ENCODE measurements around the gene F2R. TPM values are rescaled to one million over a fixed set of nuclear protein-coding genes. Genes with fewer than 3 reads are reported as not detected.

The F2R gene
- total RNA-seq, 4 donors from 2014 or later, result 5.8 to 11.3 (median 9.5) TPM

DNA sequence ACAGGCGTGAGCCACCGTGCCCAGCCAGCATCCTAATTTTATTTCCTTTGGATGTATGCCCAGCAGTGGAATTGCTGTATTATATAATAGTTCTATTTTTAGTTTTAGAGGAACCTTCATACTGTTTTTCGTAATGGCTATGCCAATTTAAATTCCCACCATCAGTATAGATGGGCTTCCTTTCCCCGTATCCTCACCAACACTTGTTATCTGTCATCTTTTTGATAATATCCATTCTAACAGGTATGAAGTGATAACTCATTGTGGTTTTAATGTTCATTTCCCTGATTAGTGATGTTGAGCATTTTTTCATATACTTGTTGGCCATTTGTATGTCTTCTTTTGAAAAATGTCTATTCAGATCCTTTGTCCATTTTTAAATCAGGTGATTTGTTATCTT, 13.0 kb downstream of the F2R start:
- no peak for ATAC-seq (ENCODE audit: low FRiP score)
- TF ChIP-seq, protein P1, sequence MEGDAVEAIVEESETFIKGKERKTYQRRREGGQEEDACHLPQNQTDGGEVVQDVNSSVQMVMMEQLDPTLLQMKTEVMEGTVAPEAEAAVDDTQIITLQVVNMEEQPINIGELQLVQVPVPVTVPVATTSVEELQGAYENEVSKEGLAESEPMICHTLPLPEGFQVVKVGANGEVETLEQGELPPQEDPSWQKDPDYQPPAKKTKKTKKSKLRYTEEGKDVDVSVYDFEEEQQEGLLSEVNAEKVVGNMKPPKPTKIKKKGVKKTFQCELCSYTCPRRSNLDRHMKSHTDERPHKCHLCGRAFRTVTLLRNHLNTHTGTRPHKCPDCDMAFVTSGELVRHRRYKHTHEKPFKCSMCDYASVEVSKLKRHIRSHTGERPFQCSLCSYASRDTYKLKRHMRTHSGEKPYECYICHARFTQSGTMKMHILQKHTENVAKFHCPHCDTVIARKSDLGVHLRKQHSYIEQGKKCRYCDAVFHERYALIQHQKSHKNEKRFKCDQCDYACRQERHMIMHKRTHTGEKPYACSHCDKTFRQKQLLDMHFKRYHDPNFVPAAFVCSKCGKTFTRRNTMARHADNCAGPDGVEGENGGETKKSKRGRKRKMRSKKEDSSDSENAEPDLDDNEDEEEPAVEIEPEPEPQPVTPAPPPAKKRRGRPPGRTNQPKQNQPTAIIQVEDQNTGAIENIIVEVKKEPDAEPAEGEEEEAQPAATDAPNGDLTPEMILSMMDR (IDR thresholded peaks at IDR 0.05), result no peak
- DNase-seq (ENCODE audit: low spot score), result no peak

DNA sequence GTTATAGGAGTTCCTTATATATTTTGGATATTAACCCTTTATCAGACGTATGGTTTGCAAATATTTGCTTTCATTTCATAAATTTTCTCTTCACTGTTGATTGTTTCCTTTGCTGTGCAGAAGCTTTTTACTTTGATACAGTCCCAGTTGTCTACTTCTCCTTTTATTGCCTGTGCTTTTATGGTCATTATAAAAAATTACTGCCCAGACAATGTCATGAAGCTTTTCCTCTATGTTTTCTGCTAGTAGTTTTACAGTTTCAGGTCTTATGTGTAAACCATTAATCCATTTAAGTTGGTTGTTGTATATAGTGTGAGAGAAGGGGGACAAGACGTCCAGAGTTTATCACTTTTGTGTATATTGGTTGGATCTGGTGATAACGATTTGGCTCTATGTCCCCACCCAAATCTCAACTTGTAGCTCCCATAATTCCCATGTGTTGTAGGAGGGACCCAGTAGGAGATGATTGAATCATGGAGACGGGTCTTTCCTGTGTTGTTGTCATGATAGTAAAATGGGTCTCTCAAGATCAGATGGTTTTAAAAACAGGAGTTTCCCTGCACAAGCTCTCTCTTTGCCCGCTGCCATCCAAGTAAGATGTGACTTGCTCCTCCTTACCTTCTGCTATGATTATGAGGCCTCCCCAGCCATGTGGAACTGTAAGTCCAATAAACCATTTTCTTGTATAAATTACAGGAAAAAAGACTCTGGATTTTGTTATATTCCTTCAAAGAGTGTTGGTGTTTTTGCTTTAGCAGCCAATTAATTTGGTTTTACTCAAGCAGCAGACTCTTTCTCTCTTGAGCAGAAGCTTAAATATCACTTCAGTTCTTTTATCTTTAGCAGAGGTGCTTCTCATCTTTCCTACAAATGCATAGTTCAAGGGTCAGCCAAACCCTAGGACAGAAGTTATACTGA, 13.7 kb downstream of the F2R start:
- ATAC-seq (ENCODE audit: low FRiP score) (no peak), DNase-seq (ENCODE audit: low spot score) (no peak)
- TF ChIP-seq, protein P1 (IDR thresholded peaks at IDR 0.05), result no peak

DNA sequence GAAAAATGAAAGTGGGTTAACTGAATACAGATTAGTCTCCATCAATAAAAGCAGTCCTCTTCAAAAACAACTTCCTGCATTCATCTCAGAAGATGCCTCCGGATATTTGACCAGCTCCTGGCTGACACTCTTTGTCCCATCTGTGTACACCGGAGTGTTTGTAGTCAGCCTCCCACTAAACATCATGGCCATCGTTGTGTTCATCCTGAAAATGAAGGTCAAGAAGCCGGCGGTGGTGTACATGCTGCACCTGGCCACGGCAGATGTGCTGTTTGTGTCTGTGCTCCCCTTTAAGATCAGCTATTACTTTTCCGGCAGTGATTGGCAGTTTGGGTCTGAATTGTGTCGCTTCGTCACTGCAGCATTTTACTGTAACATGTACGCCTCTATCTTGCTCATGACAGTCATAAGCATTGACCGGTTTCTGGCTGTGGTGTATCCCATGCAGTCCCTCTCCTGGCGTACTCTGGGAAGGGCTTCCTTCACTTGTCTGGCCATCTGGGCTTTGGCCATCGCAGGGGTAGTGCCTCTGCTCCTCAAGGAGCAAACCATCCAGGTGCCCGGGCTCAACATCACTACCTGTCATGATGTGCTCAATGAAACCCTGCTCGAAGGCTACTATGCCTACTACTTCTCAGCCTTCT, 16.6 kb downstream of the F2R start:
- TF ChIP-seq, protein P1 (IDR thresholded peaks at IDR 0.05), result no peak
- ATAC-seq (ENCODE audit: low FRiP score) (no peak), DNase-seq (ENCODE audit: low spot score) (no peak)

DNA sequence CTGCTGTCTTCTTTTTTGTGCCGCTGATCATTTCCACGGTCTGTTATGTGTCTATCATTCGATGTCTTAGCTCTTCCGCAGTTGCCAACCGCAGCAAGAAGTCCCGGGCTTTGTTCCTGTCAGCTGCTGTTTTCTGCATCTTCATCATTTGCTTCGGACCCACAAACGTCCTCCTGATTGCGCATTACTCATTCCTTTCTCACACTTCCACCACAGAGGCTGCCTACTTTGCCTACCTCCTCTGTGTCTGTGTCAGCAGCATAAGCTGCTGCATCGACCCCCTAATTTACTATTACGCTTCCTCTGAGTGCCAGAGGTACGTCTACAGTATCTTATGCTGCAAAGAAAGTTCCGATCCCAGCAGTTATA, 17.1 kb downstream of the F2R start:
- ATAC-seq (ENCODE audit: low FRiP score), result no peak
- TF ChIP-seq, protein P1 (IDR thresholded peaks at IDR 0.05), result no peak
- no peak for DNase-seq (ENCODE audit: low spot score)

DNA sequence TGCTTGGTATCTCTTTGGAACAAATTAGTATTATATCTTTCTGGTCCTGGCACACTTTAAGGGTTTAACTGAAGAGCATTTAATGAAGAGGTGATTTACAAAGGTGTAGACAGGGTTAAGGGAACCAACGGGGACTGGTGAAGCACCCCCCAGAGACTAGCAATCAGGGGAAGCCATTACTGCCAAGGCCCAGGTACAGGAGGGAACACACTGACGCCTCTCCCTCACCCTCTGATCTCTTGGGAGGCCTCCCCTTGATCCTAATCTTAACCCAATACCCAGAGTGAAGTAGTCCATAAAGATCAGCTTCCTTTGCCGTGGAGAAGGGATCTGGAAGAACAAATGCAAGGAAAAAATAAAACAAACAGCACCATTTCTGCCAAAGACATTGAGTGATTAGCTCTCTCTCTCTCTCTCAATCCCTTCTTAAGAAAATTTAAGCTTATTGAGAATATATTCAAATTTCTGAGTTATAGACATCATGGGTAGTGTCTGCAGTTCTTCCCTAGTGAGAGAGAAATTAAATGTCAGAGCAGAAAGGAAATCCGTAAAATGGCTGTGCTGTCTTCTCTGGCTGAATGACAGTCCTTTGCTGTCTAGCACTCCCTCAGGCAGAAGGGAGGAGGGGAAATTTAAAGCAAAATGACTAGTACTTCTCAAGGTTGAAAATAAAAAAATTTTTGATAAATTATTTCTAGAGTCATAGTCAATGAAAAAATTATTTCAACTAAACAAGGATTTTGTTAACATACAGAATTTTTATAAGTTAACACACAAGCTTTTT, 20.0 kb downstream of the F2R start:
- DNase-seq (ENCODE audit: low spot score), result no peak
- TF ChIP-seq, protein P1 (IDR thresholded peaks at IDR 0.05), result no peak
- ATAC-seq (ENCODE audit: low FRiP score), result no peak

DNA sequence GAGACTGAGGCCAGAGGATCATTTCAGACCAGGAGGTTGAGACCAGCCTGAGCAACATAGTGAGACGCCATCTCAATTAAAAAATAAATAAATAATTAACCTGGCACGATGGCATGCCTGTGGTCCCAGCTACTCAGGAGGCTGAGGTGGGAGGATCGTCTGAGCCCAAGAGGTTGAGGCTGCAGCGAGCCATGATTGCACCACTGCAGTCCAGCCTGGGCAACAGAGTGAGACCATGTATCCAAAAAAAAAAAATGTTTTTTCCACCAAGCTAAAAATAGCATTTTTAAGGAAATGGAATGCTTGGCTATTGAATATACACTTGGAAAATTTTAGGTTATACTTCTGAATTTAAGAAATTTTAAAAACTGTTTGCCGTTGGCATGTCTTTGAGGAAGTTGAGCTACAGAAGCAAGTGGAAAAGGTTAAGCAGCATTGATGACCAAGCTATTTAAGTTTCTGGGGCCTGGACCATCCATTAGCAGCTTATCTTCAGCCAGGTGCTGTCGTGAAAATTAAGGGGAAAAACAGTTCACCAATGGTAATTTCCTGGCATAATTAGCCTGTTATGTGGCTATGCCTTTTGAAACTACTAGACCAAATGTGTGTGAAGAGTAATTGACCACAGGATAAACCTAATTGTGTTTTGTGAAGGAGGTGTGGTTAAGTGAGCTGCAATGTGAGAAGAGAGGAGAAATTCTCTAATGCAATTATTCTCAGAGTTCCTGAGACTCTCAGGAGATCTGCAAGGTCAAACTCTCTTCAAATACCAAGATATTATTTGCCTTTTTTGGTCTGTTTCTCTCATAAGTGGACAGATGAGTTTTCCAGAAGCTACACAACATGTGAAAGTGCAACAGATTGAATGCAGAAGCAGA, 21.0 kb downstream of the F2R start:
- DNase-seq (ENCODE audit: low spot score), result no peak
- no peak for ATAC-seq (ENCODE audit: low FRiP score)
- TF ChIP-seq, protein P1 (IDR thresholded peaks at IDR 0.05), result no peak
